Left lung (tissue), 10 donors: ENCODE measurements around the gene ATG16L1. TPM values are rescaled to one million over a fixed set of nuclear protein-coding genes. Genes with fewer than 3 reads are reported as not detected.

ENCODE experiments used
- ATAC-seq: fragments of 200-7000 bp; cut with Tn5 transposase; one replicate; pipeline ENCODE4 v1.9.1; 2020; ENCODE audit warnings: moderate library complexity
- DNase-seq, 4 donors: peaks; one replicate each; pipeline ENCODE4 v3.0.0-alpha.2; 2013 to 2020
- H3K27ac ChIP-seq, 2 donors: fragments of 200-600 bp; sonication (generic) in 1 of 2; one replicate each; pipeline versions ENCODE4 v1.5.0 to v1.8.0; 2020 to 2021
- H3K27me3 ChIP-seq, 2 donors: fragments of 200-600 bp; sonication (generic) in 1 of 2; one replicate each; pipeline versions ENCODE4 v1.5.0 to v1.8.0; 2020 to 2021
- H3K36me3 ChIP-seq, 2 donors: fragments of 200-600 bp; sonication (generic) in 1 of 2; one replicate each; pipeline versions ENCODE4 v1.5.0 to v1.8.0; 2020 to 2021
- H3K4me1 ChIP-seq, 2 donors: fragments of 200-600 bp; one replicate each; pipeline ENCODE4 v1.8.0; 2021
- H3K4me3 ChIP-seq, 2 donors: fragments of 200-600 bp; sonication (generic) in 1 of 2; one replicate each; pipeline versions ENCODE4 v1.5.0 to v1.8.0; 2020 to 2021; ENCODE audit warnings: mild to moderate bottlenecking in 1 of 2
- H3K9me3 ChIP-seq, 2 donors: fragments of 200-600 bp; sonication (generic) in 1 of 2; one replicate each; pipeline versions ENCODE4 v1.5.0 to v1.8.0; 2020 to 2021
- CTCF ChIP-seq, 2 donors: fragments of 200-600 bp; sonication (generic) in 1 of 2; IDR thresholded peaks; one replicate each; pipeline versions ENCODE4 v1.5.0 to v1.8.0; 2021; ENCODE audit warnings: antibody characterized with exemption in 2 of 2
- intact Hi-C, 2 donors: fragments of 100-400 bp; cut with DNase I; formaldehyde crosslinking; loops; one replicate each; pipeline versions ENCODE4 v1.11.2 to v1.14.2; 2022
- polyA plus RNA-seq, 6 donors: library from polyadenylated mRNA; unstranded; fragments of 120-200 nt; gene quantifications; one replicate each; pipeline ENCODE4 v1.2.1, GENCODE V29; 2013; ENCODE audit not compliant: insufficient read length in 6 of 6
- total RNA-seq, 2 donors: library from RNA; stranded (reverse); fragmentation: NEBNext Ultra II Directional; extraction: Animal tissue kit (Norgen Biotek cat#: 25700); gene quantifications; one replicate each; pipeline ENCODE4 v1.2.1, GENCODE V29; 2021
- donor health status: DM: no; HTN: yes; CAD: no.
- donor health status: DM: no; HTN: no; CAD: no.

The ATG16L1 gene
- total and polyA plus RNA-seq, 8 donors = 21.1 to 29.4 (median 23.7) TPM

- peak; percentile 38 to 91 (median 80) for DNase-seq
- peak; percentile 91 for ATAC-seq
- no peak for TF ChIP-seq CTCF (IDR thresholded peaks at IDR 0.05)
- Histone ChIP-seq H3K9me3 (no peaks in the 10 kb centered on the region), H3K4me1 (peaks cover 8% of the 10 kb centered on the region in 2 donors), H3K4me3 (no peak overlapping the region), H3K27me3 (no peaks in the 10 kb centered on the region), H3K27ac (peak overlapping the region in 1 of 2 donors; percentile 31), H3K36me3 (peaks cover 0 to 28% of the 10 kb centered on the region in 2 donors)
- intact Hi-C loops = no loop called here
Observed at GRCh38 chr2:233210843-233211547, 40.5 kb upstream of the ATG16L1 start.

- TF ChIP-seq CTCF (IDR thresholded peaks at IDR 0.05) = no peak
- no peaks in the 10 kb centered on the region for H3K9me3 ChIP-seq
- no peak for DNase-seq
- H3K27ac ChIP-seq = peak overlapping the region in 1 of 2 donors; percentile 31
- H3K36me3 ChIP-seq = peaks cover 0 to 23% of the 10 kb centered on the region in 2 donors
- no peak overlapping the region for H3K4me3 ChIP-seq
- intact Hi-C loops = no loop called here
- H3K27me3 ChIP-seq = no peaks in the 10 kb centered on the region
- H3K4me1 ChIP-seq = peaks cover 8% of the 10 kb centered on the region in 2 donors
- no peak for ATAC-seq
Observed at GRCh38 chr2:233211548-233211895, 40.0 kb upstream of the ATG16L1 start.

- H3K27ac ChIP-seq = no peak overlapping the region
- no peak for DNase-seq
- no peak for ATAC-seq
- no peak for TF ChIP-seq CTCF (IDR thresholded peaks at IDR 0.05)
- H3K4me3 ChIP-seq = no peak overlapping the region
- H3K27me3 ChIP-seq = no peaks in the 10 kb centered on the region
- intact Hi-C loops = no loop called here
- H3K9me3 ChIP-seq = no peaks in the 10 kb centered on the region
- peaks cover 0 to 8% of the 10 kb centered on the region in 2 donors for H3K36me3 ChIP-seq
- H3K4me1 ChIP-seq = peaks cover 8% of the 10 kb centered on the region in 2 donors
Observed at GRCh38 chr2:233213011-233213410, 38.5 kb upstream of the ATG16L1 start.

- DNase-seq = no peak
- no peak for TF ChIP-seq CTCF (IDR thresholded peaks at IDR 0.05)
- H3K4me1 ChIP-seq = peaks cover 8% of the 10 kb centered on the region in 2 donors
- no peaks in the 10 kb centered on the region for H3K27me3 ChIP-seq
- H3K4me3 ChIP-seq = no peak overlapping the region
- no peaks in the 10 kb centered on the region for H3K36me3 ChIP-seq
- ATAC-seq = no peak
- no peaks in the 10 kb centered on the region for H3K9me3 ChIP-seq
- no peak overlapping the region for H3K27ac ChIP-seq
- intact Hi-C loops = no loop called here
Observed at GRCh38 chr2:233213975-233214374, 37.5 kb upstream of the ATG16L1 start.

- H3K27me3 ChIP-seq = no peaks in the 10 kb centered on the region
- no peak for TF ChIP-seq CTCF (IDR thresholded peaks at IDR 0.05)
- no peaks in the 10 kb centered on the region for H3K4me1 ChIP-seq
- intact Hi-C loops = no loop called here
- H3K27ac ChIP-seq = no peak overlapping the region
- H3K9me3 ChIP-seq = no peaks in the 10 kb centered on the region
- no peak overlapping the region for H3K4me3 ChIP-seq
- ATAC-seq (no peak), DNase-seq (no peak)
- H3K36me3 ChIP-seq = no peaks in the 10 kb centered on the region
Observed at GRCh38 chr2:233217892-233218377, 33.5 kb upstream of the ATG16L1 start.
